ENCODE measurements around the gene CCKAR.

Gene CCKAR

GRCh38 chr4:26491449-26492170 lies 1.3 kb upstream of the CCKAR start:
- DNase-seq (ENCODE audit: low spot score), result no peak
- no peak for FAIRE-seq

DNA sequence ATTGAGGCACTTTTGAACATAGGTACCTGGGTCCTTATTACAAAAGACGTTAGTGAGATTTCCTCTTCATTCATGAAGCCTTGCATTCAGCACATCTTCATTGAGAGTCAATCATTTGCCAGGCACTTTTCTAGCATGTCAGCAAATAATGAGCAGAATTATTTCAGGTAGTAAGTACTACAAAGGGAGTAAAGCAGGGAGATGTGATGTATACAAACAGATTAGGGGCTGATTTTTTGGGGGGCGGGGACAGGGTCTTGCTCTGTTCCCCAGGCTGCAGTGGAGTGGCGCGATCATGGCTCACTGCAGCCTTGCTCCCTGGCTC lies 638 bp upstream of the CCKAR start:
- DNase-seq (ENCODE audit: low spot score) (no peak), FAIRE-seq (no peak)

- FAIRE-seq (no peak), DNase-seq (ENCODE audit: low spot score) (no peak)
These were observed 941 bp downstream of the CCKAR start for GRCh38 chr4:26489101-26489985.

DNA sequence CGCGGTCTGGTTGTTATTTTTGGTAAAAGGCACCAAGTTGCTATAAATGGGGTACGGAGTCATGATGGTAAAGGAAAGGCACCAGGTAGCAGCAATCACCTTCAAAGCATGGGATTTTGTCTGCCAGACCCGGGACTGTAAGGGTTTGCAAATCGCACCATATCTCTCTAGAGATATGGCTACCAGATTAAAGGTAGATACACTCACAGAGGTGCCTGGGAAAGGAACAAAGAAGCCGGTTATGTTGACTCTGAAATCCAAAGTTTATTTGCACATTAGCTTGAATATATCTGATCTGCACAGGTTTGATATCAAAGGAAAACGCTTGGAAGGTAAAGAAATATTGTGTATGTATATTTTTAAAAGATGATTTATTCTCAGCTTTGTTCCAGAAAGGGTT lies 4.6 kb downstream of the CCKAR start:
- no peak for FAIRE-seq

DNA sequence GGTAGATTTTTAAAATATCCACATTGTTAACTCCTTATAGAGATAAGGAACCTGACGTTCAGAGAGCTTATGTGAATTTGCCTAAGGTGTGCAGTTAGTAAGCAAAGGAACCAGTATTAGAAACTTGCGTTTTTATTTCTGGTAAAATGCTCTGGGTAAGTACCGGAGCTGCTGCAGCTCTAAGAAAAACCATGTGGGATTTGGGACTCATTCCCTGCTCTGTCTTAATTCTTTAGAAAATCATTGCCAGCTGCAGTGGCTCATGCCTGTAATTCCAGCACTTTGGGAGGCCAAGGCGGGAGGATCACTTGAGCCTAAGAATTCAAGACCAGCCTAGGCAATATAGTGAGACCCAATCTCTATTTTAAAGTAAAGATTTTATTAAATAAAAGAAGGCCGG lies 5.8 kb downstream of the CCKAR start:
- DNase-seq (ENCODE audit: low spot score) (no peak), FAIRE-seq (no peak)

More for the DNA sequence above, 4.6 kb downstream of the CCKAR start:
- DNase-seq (ENCODE audit: low spot score), result no peak

DNA sequence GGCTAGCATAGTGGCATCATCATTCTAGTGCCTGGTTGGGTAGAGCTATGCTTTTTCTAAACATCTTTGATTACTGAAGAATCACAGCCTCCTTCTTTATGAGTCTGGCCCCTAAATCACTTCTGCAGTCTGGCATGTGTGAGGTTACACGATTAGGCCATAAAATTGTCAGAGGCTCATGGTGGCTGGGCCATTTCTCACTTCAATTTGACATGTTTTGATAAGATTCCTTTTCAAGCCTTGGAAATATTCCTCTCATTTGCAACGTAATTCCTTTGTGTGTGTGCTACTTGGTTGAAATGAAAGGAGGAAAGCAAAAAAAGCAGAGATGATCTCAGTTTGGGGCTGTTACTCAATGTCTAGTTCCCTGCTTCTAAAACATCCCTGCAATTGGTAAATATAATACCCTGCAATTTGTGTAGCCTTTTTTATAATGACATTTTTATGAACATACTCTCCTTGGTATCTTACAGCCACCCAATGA lies 6.2 kb downstream of the CCKAR start:
- DNase-seq (ENCODE audit: low spot score), result no peak
- no peak for FAIRE-seq

GRCh38 chr4:26482508-26483462 lies 7.5 kb downstream of the CCKAR start:
- DNase-seq (ENCODE audit: low spot score), result no peak

DNA sequence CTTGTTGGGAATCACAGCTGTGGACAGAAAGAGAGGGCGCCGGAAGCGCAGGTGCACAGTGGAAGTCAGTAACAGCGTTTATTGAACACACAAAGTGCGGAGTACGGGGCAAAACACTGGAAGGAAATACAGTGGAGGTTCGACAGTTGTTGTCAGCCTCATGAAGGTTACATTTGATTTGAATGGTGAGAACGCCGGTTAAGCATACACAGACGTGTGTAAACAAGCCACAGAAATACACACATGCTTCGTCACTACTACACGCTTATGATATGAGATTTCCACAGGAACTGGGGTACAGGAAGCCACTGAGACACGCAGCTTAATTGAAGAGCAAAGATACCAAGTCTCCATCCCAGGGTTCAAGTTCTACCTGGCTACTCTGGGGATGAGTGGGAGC lies 12.0 kb downstream of the CCKAR start:
- FAIRE-seq, result no peak
- DNase-seq (ENCODE audit: low spot score), result no peak

More at GRCh38 chr4:26482508-26483462, 7.5 kb downstream of the CCKAR start:
- FAIRE-seq, result no peak

DNA sequence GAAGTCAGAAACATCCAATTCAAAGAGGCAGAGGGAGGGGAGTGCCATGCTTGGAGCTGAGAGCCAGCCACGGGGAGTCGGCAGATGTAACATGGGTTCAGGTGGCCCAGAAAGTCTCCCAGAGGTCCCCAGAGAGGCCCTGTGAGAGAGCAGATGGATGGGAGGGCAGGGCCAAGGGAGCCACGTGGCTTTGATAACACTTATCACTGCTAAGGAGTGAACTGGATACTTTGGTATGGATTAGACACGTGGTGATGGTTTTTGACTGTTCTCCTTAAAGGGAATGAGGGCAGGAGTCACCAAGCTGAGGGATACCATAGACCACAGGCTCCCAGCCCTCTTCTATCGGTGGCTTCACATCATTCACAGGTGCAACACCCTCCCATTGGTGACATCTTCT lies 13.7 kb downstream of the CCKAR start:
- DNase-seq (ENCODE audit: low spot score), result no peak
- no peak for FAIRE-seq

DNA sequence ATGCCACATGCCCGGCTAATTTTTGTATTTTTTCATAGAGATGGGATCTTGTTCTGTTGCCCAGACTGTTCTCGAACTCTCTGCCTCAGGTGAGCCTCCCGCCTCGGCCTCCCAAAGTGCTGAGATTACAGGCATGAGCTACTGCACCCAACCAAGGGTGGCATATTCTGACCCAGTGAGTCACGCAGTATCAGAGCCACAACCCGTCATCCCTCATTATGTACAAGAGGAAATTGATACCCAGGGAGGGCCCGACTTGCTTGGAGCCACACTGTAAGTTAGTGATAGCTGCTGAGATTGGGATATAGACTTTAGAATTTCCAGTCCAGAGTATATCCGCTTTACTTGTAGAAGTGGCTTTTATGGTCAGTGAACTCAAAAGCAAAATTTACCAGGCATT lies 14.6 kb downstream of the CCKAR start:
- FAIRE-seq, result no peak

GRCh38 chr4:26474551-26474950 lies 15.7 kb downstream of the CCKAR start:
- FAIRE-seq (no peak), DNase-seq (ENCODE audit: low spot score) (no peak)

More for the DNA sequence above, 14.6 kb downstream of the CCKAR start:
- DNase-seq (ENCODE audit: low spot score), result no peak

GRCh38 chr4:26473893-26474292 lies 16.4 kb downstream of the CCKAR start:
- DNase-seq (ENCODE audit: low spot score), result no peak
- FAIRE-seq, result no peak

- DNase-seq (ENCODE audit: low spot score) (no peak), FAIRE-seq (no peak)
These were observed 18.4 kb downstream of the CCKAR start for GRCh38 chr4:26471890-26472289.

- FAIRE-seq, result no peak
These were observed 21.3 kb downstream of the CCKAR start for GRCh38 chr4:26468977-26469376.

GRCh38 chr4:26468283-26468949 lies 21.9 kb downstream of the CCKAR start:
- DNase-seq (ENCODE audit: low spot score), result no peak

More at GRCh38 chr4:26468977-26469376, 21.3 kb downstream of the CCKAR start:
- DNase-seq (ENCODE audit: low spot score), result no peak

DNA sequence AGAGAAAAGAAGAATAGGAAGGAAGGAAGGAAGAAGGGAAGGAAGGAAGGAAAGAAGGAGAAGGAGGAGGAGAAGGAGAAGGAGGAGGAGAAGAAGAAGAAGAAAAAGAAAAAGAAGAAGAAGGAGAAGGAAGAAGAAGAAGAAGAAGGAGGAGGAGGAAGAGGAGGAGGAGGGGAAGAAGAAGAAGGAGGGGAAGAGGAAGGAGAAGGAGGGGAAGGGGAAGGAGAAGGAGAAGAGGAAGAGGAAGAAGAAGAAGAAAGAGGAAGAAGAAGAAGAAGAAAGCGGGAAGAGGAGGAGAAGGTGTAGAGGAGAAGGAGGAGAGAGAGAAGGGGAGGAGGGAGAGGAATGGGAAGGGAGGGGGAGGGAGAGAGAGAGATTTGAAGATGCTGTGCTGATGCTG lies 22.6 kb downstream of the CCKAR start:
- DNase-seq (ENCODE audit: low spot score), result no peak
- no peak for FAIRE-seq

More at GRCh38 chr4:26468283-26468949, 21.9 kb downstream of the CCKAR start:
- FAIRE-seq, result no peak

DNA sequence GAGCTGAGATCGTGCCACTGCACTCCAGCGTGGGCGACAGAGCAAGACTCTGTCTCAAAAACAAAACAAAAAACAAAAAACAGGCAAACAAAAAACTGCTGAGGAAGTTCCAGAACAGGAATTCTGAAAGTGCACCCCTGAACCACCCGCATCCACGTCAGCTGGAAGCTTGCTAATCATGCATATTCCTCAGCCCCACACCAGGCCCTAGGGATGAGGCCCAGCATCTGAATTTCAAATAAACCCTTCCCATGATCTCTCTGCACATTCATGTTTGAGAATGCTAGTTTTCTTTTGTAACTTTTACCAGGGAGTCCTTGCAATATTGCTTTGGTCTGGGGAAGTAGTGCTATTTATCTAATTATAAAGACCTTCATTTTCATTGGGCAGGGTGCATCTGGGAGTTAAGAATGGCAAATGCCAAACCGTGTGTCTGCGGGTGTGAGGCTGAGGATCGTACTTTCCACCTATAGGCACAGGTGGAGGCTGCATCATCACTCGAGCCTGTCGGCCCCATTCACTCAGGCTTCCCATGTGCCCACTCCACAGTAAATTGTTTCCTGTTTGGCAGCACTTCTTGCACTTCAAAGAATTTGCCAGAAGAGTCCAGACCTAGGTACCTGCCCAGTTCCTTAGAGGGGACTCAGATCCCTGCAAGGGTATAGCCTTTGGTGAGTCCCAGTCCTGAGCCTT lies 23.6 kb downstream of the CCKAR start:
- FAIRE-seq, result no peak
- no peak for DNase-seq (ENCODE audit: low spot score)

GRCh38 chr4:26464420-26465095 lies 25.7 kb downstream of the CCKAR start:
- no peak for FAIRE-seq
- DNase-seq (ENCODE audit: low spot score), result no peak

- no peak for FAIRE-seq
- DNase-seq (ENCODE audit: low spot score), result no peak
These were observed 26.9 kb downstream of the CCKAR start for GRCh38 chr4:26463386-26463785.

GRCh38 chr4:26462874-26463273 lies 27.4 kb downstream of the CCKAR start:
- DNase-seq (ENCODE audit: low spot score) (no peak), FAIRE-seq (no peak)

All from RCC 7860 (cell line).